ENCODE data around the gene BRPF1. TPM values are rescaled to one million over a fixed set of nuclear protein-coding genes. Genes with fewer than 3 reads are reported as not detected.

The BRPF1 gene
- total RNA-seq, 4 donors from 2014 or later, result 19.4 to 36.6 (median 20.3) TPM

DNA sequence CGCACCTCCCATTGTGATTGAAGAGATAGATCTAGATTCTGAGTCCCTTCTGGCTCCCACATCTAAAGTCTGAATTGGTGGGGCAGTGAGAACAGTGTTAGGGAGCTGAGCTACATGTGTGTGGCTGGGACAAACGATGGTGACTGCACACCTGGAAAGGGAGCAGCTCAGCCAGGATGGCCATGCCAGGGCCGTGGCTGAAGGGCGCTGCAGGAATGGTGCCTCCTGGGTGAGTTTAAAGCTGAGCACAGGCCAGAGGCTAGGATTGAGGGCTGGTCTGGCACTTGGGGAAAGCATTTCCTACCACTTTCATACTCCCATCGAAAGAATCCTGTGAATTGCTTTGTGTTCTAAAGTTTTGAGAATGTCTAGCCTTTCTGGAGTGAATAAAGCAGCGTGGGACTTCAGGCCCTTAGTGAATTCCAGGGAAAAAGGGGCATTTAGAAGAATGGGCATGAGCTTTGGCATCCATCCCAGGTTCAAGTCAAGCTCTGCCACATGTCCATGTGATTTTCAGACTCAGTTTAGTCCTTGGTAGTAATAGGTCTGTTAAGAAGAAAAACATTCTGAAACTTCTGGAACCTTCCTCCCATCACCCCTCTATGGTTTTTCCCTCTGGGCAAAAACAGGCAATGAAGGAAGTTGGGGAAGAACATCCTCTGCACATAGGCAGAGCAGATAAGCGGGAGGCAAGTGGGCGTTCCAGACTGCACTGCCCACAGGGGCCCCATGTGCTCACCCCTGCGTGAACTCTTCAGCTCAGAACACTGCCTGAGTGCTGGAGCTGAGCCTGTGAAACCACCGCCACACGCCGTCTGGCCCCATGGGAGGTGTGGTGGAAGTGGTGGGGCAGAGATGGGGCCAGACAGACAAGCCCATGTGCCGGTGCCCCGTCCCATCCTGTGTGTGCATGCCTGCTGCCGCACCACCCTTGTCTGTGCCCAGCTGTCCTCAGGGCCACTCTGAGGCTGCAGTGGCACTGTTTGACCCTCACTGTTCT, 40.8 kb upstream of the BRPF1 start:
- WGBS, 2 donors, result 92% methylated on average over 12 to 13 of the region's 15 CpGs
- intact Hi-C loops (cut with DNase I), result no loop called here
- no peaks in the 10 kb centered on the region for H3K27me3 ChIP-seq
- H3K36me3 ChIP-seq, result peaks cover 72 to 95% of the 10 kb centered on the region in 2 donors
- H3K9me3 ChIP-seq, result no peaks in the 10 kb centered on the region
- H3K4me1 ChIP-seq, result no peaks in the 10 kb centered on the region
- no peak overlapping the region for H3K27ac ChIP-seq
- TF ChIP-seq POLR2A (IDR thresholded peaks at IDR 0.05), result no peak
- TF ChIP-seq, protein P1, sequence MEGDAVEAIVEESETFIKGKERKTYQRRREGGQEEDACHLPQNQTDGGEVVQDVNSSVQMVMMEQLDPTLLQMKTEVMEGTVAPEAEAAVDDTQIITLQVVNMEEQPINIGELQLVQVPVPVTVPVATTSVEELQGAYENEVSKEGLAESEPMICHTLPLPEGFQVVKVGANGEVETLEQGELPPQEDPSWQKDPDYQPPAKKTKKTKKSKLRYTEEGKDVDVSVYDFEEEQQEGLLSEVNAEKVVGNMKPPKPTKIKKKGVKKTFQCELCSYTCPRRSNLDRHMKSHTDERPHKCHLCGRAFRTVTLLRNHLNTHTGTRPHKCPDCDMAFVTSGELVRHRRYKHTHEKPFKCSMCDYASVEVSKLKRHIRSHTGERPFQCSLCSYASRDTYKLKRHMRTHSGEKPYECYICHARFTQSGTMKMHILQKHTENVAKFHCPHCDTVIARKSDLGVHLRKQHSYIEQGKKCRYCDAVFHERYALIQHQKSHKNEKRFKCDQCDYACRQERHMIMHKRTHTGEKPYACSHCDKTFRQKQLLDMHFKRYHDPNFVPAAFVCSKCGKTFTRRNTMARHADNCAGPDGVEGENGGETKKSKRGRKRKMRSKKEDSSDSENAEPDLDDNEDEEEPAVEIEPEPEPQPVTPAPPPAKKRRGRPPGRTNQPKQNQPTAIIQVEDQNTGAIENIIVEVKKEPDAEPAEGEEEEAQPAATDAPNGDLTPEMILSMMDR (IDR thresholded peaks at IDR 0.05), result no peak
- no peak overlapping the region for H3K4me3 ChIP-seq (replicated peaks in 1 of 3)
- DNase-seq, result no peak

DNA sequence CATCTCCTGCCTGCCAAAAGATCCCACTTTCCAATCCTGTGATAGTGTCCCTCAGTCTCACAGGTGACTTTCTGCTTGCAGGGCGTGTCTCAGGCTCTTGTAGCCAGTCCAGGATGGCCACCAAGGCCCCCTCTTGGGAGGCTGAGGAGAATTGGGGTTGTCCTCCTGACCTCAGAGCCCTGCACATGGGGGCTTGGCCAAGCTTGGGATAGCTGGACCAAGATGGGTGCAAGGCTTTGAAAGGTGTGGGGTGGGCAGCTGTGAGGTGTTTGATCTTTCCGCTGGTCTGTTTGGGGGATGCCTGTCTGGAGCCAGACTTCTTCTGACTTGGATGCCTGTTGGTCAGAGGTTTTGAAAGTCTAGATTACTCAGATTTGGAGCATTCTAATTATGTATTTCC, 39.9 kb upstream of the BRPF1 start:
- H3K36me3 ChIP-seq, result peaks cover 66 to 88% of the 10 kb centered on the region in 2 donors
- H3K4me1 ChIP-seq, result no peaks in the 10 kb centered on the region
- WGBS, 2 donors, result 96 to 100% methylated on average over 2 of the region's 2 CpGs
- DNase-seq, result no peak
- H3K27ac ChIP-seq, result no peak overlapping the region
- H3K4me3 ChIP-seq (replicated peaks in 1 of 3), result no peak overlapping the region
- H3K27me3 ChIP-seq, result no peaks in the 10 kb centered on the region
- H3K9me3 ChIP-seq, result no peaks in the 10 kb centered on the region
- intact Hi-C loops (cut with DNase I), result no loop called here
- TF ChIP-seq, protein P1 (IDR thresholded peaks at IDR 0.05), result no peak
- TF ChIP-seq POLR2A (IDR thresholded peaks at IDR 0.05), result no peak

DNA sequence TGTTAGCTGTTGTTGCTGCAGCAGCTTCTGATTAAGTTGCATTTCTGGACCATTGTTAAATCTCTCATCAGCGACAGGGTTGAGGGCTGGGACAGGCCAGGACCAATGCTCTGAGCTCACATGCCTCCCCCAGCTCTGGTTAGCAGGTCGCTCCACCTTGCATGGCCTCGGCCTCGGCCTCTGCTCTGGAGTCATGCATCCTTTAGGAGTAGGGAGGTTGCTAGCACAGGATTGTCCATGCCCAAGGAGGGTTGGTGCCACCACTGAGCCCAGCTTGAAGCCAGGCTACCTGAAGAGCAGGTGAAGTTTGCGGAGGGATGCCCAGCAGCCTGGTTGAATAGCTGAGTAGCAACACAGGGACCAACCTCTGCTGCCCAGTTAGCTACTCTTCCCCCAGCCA, 39.1 kb upstream of the BRPF1 start:
- no peak for DNase-seq
- Histone ChIP-seq H3K9me3 (no peaks in the 10 kb centered on the region), H3K4me3 (replicated peaks in 1 of 3) (no peak overlapping the region), H3K36me3 (peaks cover 63 to 84% of the 10 kb centered on the region in 2 donors), H3K4me1 (no peaks in the 10 kb centered on the region), H3K27ac (no peak overlapping the region), H3K27me3 (no peaks in the 10 kb centered on the region)
- TF ChIP-seq, protein P1 (IDR thresholded peaks at IDR 0.05), result no peak
- TF ChIP-seq POLR2A (IDR thresholded peaks at IDR 0.05), result no peak
- intact Hi-C loops (cut with DNase I), result no loop called here
- WGBS, 2 donors, result 90 to 98% methylated on average over 1 to 5 of the region's 5 CpGs

DNA sequence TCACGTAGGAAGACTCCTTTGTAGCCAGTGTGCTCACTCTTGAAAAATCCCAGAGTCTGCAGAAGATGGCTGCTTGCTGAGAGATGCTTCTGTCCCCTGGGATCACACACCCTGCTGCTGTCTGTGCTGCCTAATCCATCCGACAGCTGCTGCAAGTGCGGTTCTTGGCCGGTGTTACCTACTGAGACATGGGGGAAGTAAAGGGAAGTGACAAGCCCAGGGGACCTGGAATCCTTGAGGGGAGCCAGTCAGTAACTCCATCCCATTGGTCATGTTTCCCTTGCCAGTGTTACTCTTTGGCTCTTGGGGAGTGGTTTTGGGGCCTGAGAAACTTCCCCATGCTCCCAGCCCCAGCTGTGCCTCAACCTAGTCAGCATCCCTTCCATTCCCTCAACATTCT, 36.2 kb upstream of the BRPF1 start:
- H3K4me1 ChIP-seq, result no peaks in the 10 kb centered on the region
- no peaks in the 10 kb centered on the region for H3K9me3 ChIP-seq
- 86 to 97% methylated on average over 4 of the region's 4 CpGs for WGBS, 2 donors
- DNase-seq, result no peak
- TF ChIP-seq, protein P1 (IDR thresholded peaks at IDR 0.05), result no peak
- TF ChIP-seq POLR2A (IDR thresholded peaks at IDR 0.05), result no peak
- no peaks in the 10 kb centered on the region for H3K27me3 ChIP-seq
- intact Hi-C loops (cut with DNase I), result no loop called here
- peaks cover 47 to 63% of the 10 kb centered on the region in 2 donors for H3K36me3 ChIP-seq
- no peak overlapping the region for H3K4me3 ChIP-seq (replicated peaks in 1 of 3)
- H3K27ac ChIP-seq, result no peak overlapping the region

DNA sequence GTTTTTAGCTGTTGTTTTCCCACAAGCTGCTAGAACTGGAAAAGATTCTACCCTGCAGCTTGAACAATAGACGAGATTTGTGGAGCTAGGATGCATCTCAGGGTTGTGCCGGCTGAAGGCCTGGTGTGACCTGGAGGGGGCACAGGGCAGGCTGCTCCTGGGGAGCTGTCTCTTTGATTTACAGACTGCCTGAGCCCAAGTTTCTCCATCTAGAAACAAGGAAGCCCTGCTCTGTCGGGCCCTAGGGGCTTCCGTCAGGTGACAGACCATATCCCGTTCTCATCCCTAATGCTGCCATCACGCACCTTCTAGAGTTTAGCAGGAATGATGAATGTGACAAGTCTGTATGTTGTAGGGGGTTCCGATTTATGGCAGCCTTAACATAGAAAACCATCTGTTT, 35.8 kb upstream of the BRPF1 start:
- Histone ChIP-seq H3K4me3 (replicated peaks in 1 of 3) (no peak overlapping the region), H3K4me1 (no peaks in the 10 kb centered on the region), H3K27ac (no peak overlapping the region), H3K27me3 (no peaks in the 10 kb centered on the region), H3K36me3 (peaks cover 43 to 59% of the 10 kb centered on the region in 2 donors), H3K9me3 (no peaks in the 10 kb centered on the region)
- TF ChIP-seq, protein P1 (IDR thresholded peaks at IDR 0.05), result no peak
- no peak for TF ChIP-seq POLR2A (IDR thresholded peaks at IDR 0.05)
- 85 to 96% methylated on average over 4 to 7 of the region's 7 CpGs for WGBS, 2 donors
- intact Hi-C loops (cut with DNase I), result no loop called here
- DNase-seq, result no peak
